ENCODE measurements around the gene PCSK1N. TPM values are rescaled to one million over a fixed set of nuclear protein-coding genes. Genes with fewer than 3 reads are reported as not detected.

PCSK1N gene
- total RNA-seq, 3 donors from 2014 or later: 11.1 to 19.7 (median 13.8) TPM

GRCh38 chrX:48794340-48794910 is 41.0 kb downstream of the PCSK1N start:
- no peaks in the 10 kb centered on the region for H3K4me1 ChIP-seq (ENCODE audit: low read depth)
- H3K9me3 ChIP-seq: no peaks in the 10 kb centered on the region
- DNase-seq (no peak), ATAC-seq (no peak)
- intact Hi-C loops (cut with DNase I, micrococcal nuclease): no loop called here
- H3K4me3 ChIP-seq: no peak overlapping the region
- TF ChIP-seq, protein P1, sequence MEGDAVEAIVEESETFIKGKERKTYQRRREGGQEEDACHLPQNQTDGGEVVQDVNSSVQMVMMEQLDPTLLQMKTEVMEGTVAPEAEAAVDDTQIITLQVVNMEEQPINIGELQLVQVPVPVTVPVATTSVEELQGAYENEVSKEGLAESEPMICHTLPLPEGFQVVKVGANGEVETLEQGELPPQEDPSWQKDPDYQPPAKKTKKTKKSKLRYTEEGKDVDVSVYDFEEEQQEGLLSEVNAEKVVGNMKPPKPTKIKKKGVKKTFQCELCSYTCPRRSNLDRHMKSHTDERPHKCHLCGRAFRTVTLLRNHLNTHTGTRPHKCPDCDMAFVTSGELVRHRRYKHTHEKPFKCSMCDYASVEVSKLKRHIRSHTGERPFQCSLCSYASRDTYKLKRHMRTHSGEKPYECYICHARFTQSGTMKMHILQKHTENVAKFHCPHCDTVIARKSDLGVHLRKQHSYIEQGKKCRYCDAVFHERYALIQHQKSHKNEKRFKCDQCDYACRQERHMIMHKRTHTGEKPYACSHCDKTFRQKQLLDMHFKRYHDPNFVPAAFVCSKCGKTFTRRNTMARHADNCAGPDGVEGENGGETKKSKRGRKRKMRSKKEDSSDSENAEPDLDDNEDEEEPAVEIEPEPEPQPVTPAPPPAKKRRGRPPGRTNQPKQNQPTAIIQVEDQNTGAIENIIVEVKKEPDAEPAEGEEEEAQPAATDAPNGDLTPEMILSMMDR (IDR thresholded peaks at IDR 0.05): no peak
- no peaks in the 10 kb centered on the region for H3K36me3 ChIP-seq (ENCODE audit: low read depth)

GRCh38 chrX:48793935-48794334 is 41.5 kb downstream of the PCSK1N start:
- TF ChIP-seq, protein P1 (IDR thresholded peaks at IDR 0.05): no peak
- Histone ChIP-seq H3K9me3 (no peaks in the 10 kb centered on the region), H3K4me3 (no peak overlapping the region), H3K4me1 (ENCODE audit: low read depth) (no peaks in the 10 kb centered on the region), H3K36me3 (ENCODE audit: low read depth) (no peaks in the 10 kb centered on the region)
- no peak for ATAC-seq
- intact Hi-C loops (cut with DNase I, micrococcal nuclease): no loop called here
- DNase-seq: no peak

- Histone ChIP-seq H3K4me3 (no peak overlapping the region), H3K4me1 (ENCODE audit: low read depth) (no peaks in the 10 kb centered on the region), H3K9me3 (no peaks in the 10 kb centered on the region), H3K36me3 (ENCODE audit: low read depth) (no peaks in the 10 kb centered on the region)
- DNase-seq: no peak
- ATAC-seq: no peak
- intact Hi-C loops (cut with DNase I, micrococcal nuclease): no loop called here
- TF ChIP-seq, protein P1 (IDR thresholded peaks at IDR 0.05): no peak
Measured at GRCh38 chrX:48792219-48792618, 43.2 kb downstream of the PCSK1N start.

GRCh38 chrX:48791063-48791820 is 44.2 kb downstream of the PCSK1N start:
- H3K9me3 ChIP-seq: no peaks in the 10 kb centered on the region
- no peak for ATAC-seq
- no peaks in the 10 kb centered on the region for H3K36me3 ChIP-seq (ENCODE audit: low read depth)
- no peak overlapping the region for H3K4me3 ChIP-seq
- TF ChIP-seq, protein P1 (IDR thresholded peaks at IDR 0.05): no peak
- H3K4me1 ChIP-seq (ENCODE audit: low read depth): no peaks in the 10 kb centered on the region
- no peak for DNase-seq
- intact Hi-C loops (cut with DNase I, micrococcal nuclease): no loop called here

GRCh38 chrX:48790477-48790876 is 44.9 kb downstream of the PCSK1N start:
- TF ChIP-seq, protein P1 (IDR thresholded peaks at IDR 0.05): no peak
- ATAC-seq (no peak), DNase-seq (no peak)
- H3K4me1 ChIP-seq (ENCODE audit: low read depth): no peaks in the 10 kb centered on the region
- no peak overlapping the region for H3K4me3 ChIP-seq
- H3K36me3 ChIP-seq (ENCODE audit: low read depth): no peaks in the 10 kb centered on the region
- no peaks in the 10 kb centered on the region for H3K9me3 ChIP-seq
- intact Hi-C loops (cut with DNase I, micrococcal nuclease): no loop called here

Data from mucosa of descending colon (tissue), 3 donors.